ENCODE measurements around the gene GLB1L2.

Gene GLB1L2

GRCh38 chr11:134377876-134378275, 46.1 kb downstream of the GLB1L2 start:
- no peaks in the 10 kb centered on the region for H3K4me1 ChIP-seq (ENCODE audit: control insufficient read depth, insufficient read depth, low read length, unreplicated experiment)
- H3K36me3 ChIP-seq (ENCODE audit: insufficient read depth, low read length) = no peaks in the 10 kb centered on the region
- no peaks in the 10 kb centered on the region for H3K79me2 ChIP-seq (ENCODE audit: control insufficient read depth, insufficient read depth, low read length, unreplicated experiment)
- no peak overlapping the region for H2AFZ ChIP-seq (ENCODE audit: low read length, unreplicated experiment)
- no peak overlapping the region for H3K27ac ChIP-seq (ENCODE audit: low read depth, low read length)
- H3K27me3 ChIP-seq (ENCODE audit: insufficient read depth, low read length) = no peaks in the 10 kb centered on the region
- no peak overlapping the region for H3K4me3 ChIP-seq (ENCODE audit: low read depth, low read length)

GRCh38 chr11:134379241-134379640, 47.5 kb downstream of the GLB1L2 start:
- H3K27me3 ChIP-seq (ENCODE audit: insufficient read depth, low read length) = no peaks in the 10 kb centered on the region
- no peak overlapping the region for H3K4me3 ChIP-seq (ENCODE audit: low read depth, low read length)
- H3K27ac ChIP-seq (ENCODE audit: low read depth, low read length) = no peak overlapping the region
- H3K4me1 ChIP-seq (ENCODE audit: control insufficient read depth, insufficient read depth, low read length, unreplicated experiment) = no peaks in the 10 kb centered on the region
- no peaks in the 10 kb centered on the region for H3K79me2 ChIP-seq (ENCODE audit: control insufficient read depth, insufficient read depth, low read length, unreplicated experiment)
- H2AFZ ChIP-seq (ENCODE audit: low read length, unreplicated experiment) = no peak overlapping the region
- H3K36me3 ChIP-seq (ENCODE audit: insufficient read depth, low read length) = no peaks in the 10 kb centered on the region

- Histone ChIP-seq H3K27ac (ENCODE audit: low read depth, low read length) (no peak overlapping the region), H2AFZ (ENCODE audit: low read length, unreplicated experiment) (no peak overlapping the region), H3K4me1 (ENCODE audit: control insufficient read depth, insufficient read depth, low read length, unreplicated experiment) (no peaks in the 10 kb centered on the region), H3K36me3 (ENCODE audit: insufficient read depth, low read length) (no peaks in the 10 kb centered on the region), H3K79me2 (ENCODE audit: control insufficient read depth, insufficient read depth, low read length, unreplicated experiment) (no peaks in the 10 kb centered on the region), H3K27me3 (ENCODE audit: insufficient read depth, low read length) (no peaks in the 10 kb centered on the region), H3K4me3 (ENCODE audit: low read depth, low read length) (no peak overlapping the region)
These were observed 48.4 kb downstream of the GLB1L2 start for GRCh38 chr11:134380229-134380628.

GRCh38 chr11:134380785-134381184, 49.0 kb downstream of the GLB1L2 start:
- Histone ChIP-seq H2AFZ (ENCODE audit: low read length, unreplicated experiment) (no peak overlapping the region), H3K27me3 (ENCODE audit: insufficient read depth, low read length) (no peaks in the 10 kb centered on the region), H3K4me3 (ENCODE audit: low read depth, low read length) (no peak overlapping the region), H3K4me1 (ENCODE audit: control insufficient read depth, insufficient read depth, low read length, unreplicated experiment) (no peaks in the 10 kb centered on the region), H3K36me3 (ENCODE audit: insufficient read depth, low read length) (no peaks in the 10 kb centered on the region), H3K79me2 (ENCODE audit: control insufficient read depth, insufficient read depth, low read length, unreplicated experiment) (no peaks in the 10 kb centered on the region), H3K27ac (ENCODE audit: low read depth, low read length) (no peak overlapping the region)

- Histone ChIP-seq H3K4me3 (ENCODE audit: low read depth, low read length) (no peak overlapping the region), H3K4me1 (ENCODE audit: control insufficient read depth, insufficient read depth, low read length, unreplicated experiment) (no peaks in the 10 kb centered on the region), H3K27ac (ENCODE audit: low read depth, low read length) (no peak overlapping the region), H3K27me3 (ENCODE audit: insufficient read depth, low read length) (no peaks in the 10 kb centered on the region), H3K36me3 (ENCODE audit: insufficient read depth, low read length) (no peaks in the 10 kb centered on the region), H2AFZ (ENCODE audit: low read length, unreplicated experiment) (no peak overlapping the region), H3K79me2 (ENCODE audit: control insufficient read depth, insufficient read depth, low read length, unreplicated experiment) (no peaks in the 10 kb centered on the region)
These were observed 50.5 kb downstream of the GLB1L2 start for GRCh38 chr11:134382257-134382656.

- H3K4me3 ChIP-seq (ENCODE audit: low read depth, low read length) = no peak overlapping the region
- H3K36me3 ChIP-seq (ENCODE audit: insufficient read depth, low read length) = no peaks in the 10 kb centered on the region
- H3K79me2 ChIP-seq (ENCODE audit: control insufficient read depth, insufficient read depth, low read length, unreplicated experiment) = no peaks in the 10 kb centered on the region
- H3K27ac ChIP-seq (ENCODE audit: low read depth, low read length) = no peak overlapping the region
- no peaks in the 10 kb centered on the region for H3K4me1 ChIP-seq (ENCODE audit: control insufficient read depth, insufficient read depth, low read length, unreplicated experiment)
- H3K27me3 ChIP-seq (ENCODE audit: insufficient read depth, low read length) = no peaks in the 10 kb centered on the region
- H2AFZ ChIP-seq (ENCODE audit: low read length, unreplicated experiment) = no peak overlapping the region
These were observed 51.0 kb downstream of the GLB1L2 start for GRCh38 chr11:134382830-134383229.

GRCh38 chr11:134383576-134384221, 51.9 kb downstream of the GLB1L2 start:
- H3K36me3 ChIP-seq (ENCODE audit: insufficient read depth, low read length) = no peaks in the 10 kb centered on the region
- no peak overlapping the region for H3K27ac ChIP-seq (ENCODE audit: low read depth, low read length)
- H2AFZ ChIP-seq (ENCODE audit: low read length, unreplicated experiment) = no peak overlapping the region
- no peaks in the 10 kb centered on the region for H3K4me1 ChIP-seq (ENCODE audit: control insufficient read depth, insufficient read depth, low read length, unreplicated experiment)
- no peaks in the 10 kb centered on the region for H3K27me3 ChIP-seq (ENCODE audit: insufficient read depth, low read length)
- no peaks in the 10 kb centered on the region for H3K79me2 ChIP-seq (ENCODE audit: control insufficient read depth, insufficient read depth, low read length, unreplicated experiment)
- no peak overlapping the region for H3K4me3 ChIP-seq (ENCODE audit: low read depth, low read length)

GRCh38 chr11:134384406-134384805, 52.6 kb downstream of the GLB1L2 start:
- Histone ChIP-seq H3K4me3 (ENCODE audit: low read depth, low read length) (no peak overlapping the region), H3K36me3 (ENCODE audit: insufficient read depth, low read length) (no peaks in the 10 kb centered on the region), H2AFZ (ENCODE audit: low read length, unreplicated experiment) (no peak overlapping the region), H3K79me2 (ENCODE audit: control insufficient read depth, insufficient read depth, low read length, unreplicated experiment) (no peaks in the 10 kb centered on the region), H3K27me3 (ENCODE audit: insufficient read depth, low read length) (no peaks in the 10 kb centered on the region), H3K4me1 (ENCODE audit: control insufficient read depth, insufficient read depth, low read length, unreplicated experiment) (no peaks in the 10 kb centered on the region), H3K27ac (ENCODE audit: low read depth, low read length) (no peak overlapping the region)

- Histone ChIP-seq H2AFZ (ENCODE audit: low read length, unreplicated experiment) (no peak overlapping the region), H3K4me1 (ENCODE audit: control insufficient read depth, insufficient read depth, low read length, unreplicated experiment) (no peaks in the 10 kb centered on the region), H3K4me3 (ENCODE audit: low read depth, low read length) (no peak overlapping the region), H3K79me2 (ENCODE audit: control insufficient read depth, insufficient read depth, low read length, unreplicated experiment) (no peaks in the 10 kb centered on the region), H3K36me3 (ENCODE audit: insufficient read depth, low read length) (no peaks in the 10 kb centered on the region), H3K27ac (ENCODE audit: low read depth, low read length) (no peak overlapping the region), H3K27me3 (ENCODE audit: insufficient read depth, low read length) (no peaks in the 10 kb centered on the region)
These were observed 53.4 kb downstream of the GLB1L2 start for GRCh38 chr11:134385171-134385570.

- no peak overlapping the region for H3K4me3 ChIP-seq (ENCODE audit: low read depth, low read length)
- no peak overlapping the region for H2AFZ ChIP-seq (ENCODE audit: low read length, unreplicated experiment)
- H3K27ac ChIP-seq (ENCODE audit: low read depth, low read length) = no peak overlapping the region
- no peaks in the 10 kb centered on the region for H3K79me2 ChIP-seq (ENCODE audit: control insufficient read depth, insufficient read depth, low read length, unreplicated experiment)
- no peaks in the 10 kb centered on the region for H3K27me3 ChIP-seq (ENCODE audit: insufficient read depth, low read length)
- no peaks in the 10 kb centered on the region for H3K36me3 ChIP-seq (ENCODE audit: insufficient read depth, low read length)
- H3K4me1 ChIP-seq (ENCODE audit: control insufficient read depth, insufficient read depth, low read length, unreplicated experiment) = no peaks in the 10 kb centered on the region
These were observed 54.2 kb downstream of the GLB1L2 start for GRCh38 chr11:134385774-134386565.

- Histone ChIP-seq H2AFZ (ENCODE audit: low read length, unreplicated experiment) (no peak overlapping the region), H3K36me3 (ENCODE audit: insufficient read depth, low read length) (no peaks in the 10 kb centered on the region), H3K27ac (ENCODE audit: low read depth, low read length) (no peak overlapping the region), H3K79me2 (ENCODE audit: control insufficient read depth, insufficient read depth, low read length, unreplicated experiment) (no peaks in the 10 kb centered on the region), H3K4me1 (ENCODE audit: control insufficient read depth, insufficient read depth, low read length, unreplicated experiment) (no peaks in the 10 kb centered on the region), H3K4me3 (ENCODE audit: low read depth, low read length) (no peak overlapping the region), H3K27me3 (ENCODE audit: insufficient read depth, low read length) (no peaks in the 10 kb centered on the region)
These were observed 55.2 kb downstream of the GLB1L2 start for GRCh38 chr11:134386945-134387344.
